ENCODE data around the gene LIPC.
"Not testable (repeated sequence)": the region's sequence is repeated elsewhere in the genome, so short reads cannot be mapped to it uniquely, and the experiment has no call there.

The LIPC gene

GRCh38 chr15:58574631-58575030, 142.8 kb downstream of the LIPC start:
- FAIRE-seq (peak; percentile 59), DNase-seq (ENCODE audit: low spot score) (no peak)

GRCh38 chr15:58575045-58575786, 143.4 kb downstream of the LIPC start:
- DNase-seq (ENCODE audit: low spot score), result no peak
- FAIRE-seq, result no peak

DNA sequence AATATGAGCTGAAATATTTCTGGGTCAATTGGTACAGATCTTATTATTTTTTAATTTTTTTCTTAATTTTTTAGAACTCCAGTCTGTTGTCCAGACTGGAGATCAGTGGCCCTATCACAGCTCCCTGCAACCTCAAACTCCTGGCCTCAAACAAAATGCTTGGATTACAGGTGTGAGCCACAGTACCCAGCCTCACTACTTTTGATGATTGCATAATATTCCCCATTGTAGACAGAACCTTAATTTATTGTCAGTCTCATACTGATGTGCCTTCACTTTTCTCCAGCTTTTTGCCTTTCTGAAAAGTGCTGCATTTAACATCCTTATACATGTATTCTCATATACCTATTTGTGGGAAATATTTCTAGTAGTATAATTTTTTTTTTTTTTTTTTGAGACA, 144.9 kb downstream of the LIPC start:
- no peak for FAIRE-seq

GRCh38 chr15:58582160-58582559, 150.4 kb downstream of the LIPC start:
- FAIRE-seq (no peak), DNase-seq (ENCODE audit: low spot score) (no peak)

More for the DNA sequence above, 144.9 kb downstream of the LIPC start:
- no peak for DNase-seq (ENCODE audit: low spot score)

- FAIRE-seq (no peak), DNase-seq (ENCODE audit: low spot score) (no peak)
Observed at GRCh38 chr15:58583171-58583908, 151.5 kb downstream of the LIPC start.

DNA sequence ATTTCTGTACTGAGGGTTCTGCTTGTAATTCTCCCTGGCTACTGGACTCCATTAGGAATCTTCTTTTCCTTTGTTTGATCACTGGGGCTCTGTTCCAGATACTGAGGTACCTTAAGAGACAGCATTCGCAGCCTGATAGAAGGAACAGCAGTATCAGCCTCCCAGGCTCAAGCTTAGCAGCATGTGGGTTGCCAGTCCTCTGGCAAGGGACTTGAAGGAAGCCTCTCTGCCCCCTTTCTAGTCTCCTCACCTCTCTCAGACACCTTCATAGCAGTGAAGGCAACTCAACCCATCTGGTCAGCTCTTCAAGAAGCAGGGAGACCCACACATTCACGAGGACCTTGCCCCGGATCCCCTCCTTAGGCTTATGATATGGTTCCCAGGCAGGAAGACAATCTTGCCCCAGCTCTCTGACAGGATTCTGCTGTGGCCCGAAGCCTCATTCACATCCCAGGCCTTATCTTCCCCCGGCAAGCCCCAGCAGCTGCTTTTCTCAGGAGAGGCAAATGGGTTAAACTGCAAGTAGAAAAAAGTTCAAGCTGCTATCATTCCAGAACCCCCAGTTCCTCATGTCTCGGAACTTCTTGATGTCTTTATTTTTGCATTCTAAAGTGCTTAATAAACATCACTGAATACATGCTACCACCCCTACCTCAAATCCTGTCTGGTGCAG, 153.1 kb downstream of the LIPC start:
- FAIRE-seq (no peak), DNase-seq (ENCODE audit: low spot score) (no peak)

DNA sequence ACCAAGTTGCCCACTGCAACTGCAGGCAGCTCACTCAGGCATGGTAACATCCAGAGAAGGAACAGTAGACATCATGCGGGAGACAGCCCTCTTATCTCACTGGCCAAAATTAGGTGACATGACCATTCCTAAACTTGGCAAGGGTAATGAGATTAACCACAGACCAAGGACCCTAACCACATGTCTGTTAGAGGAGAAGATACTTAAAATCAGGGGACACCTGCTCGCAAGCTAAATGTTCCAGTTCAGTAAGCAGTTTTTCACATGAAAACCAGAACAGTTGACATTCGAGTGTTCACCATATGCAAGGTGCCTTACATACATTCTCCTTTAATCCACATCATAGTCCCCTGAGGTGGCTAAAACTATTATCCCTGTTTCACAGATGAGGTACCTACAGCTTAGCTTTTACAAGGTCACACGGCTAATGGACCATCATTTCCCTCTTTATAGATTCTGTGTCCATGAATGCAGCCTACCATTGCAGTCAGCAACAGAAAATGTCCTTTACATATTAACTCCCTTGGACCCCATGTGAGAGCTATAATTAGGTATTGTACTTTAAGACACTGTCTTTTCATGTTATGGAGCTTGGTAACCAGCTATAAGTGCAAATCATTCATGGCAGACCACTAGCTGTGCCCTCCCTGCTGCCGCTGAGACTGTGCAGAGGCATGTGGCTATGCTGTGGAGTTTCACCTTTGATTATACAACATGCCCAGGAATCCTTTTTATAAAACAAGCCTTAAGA, 154.1 kb downstream of the LIPC start:
- FAIRE-seq, result peak; percentile 23

DNA sequence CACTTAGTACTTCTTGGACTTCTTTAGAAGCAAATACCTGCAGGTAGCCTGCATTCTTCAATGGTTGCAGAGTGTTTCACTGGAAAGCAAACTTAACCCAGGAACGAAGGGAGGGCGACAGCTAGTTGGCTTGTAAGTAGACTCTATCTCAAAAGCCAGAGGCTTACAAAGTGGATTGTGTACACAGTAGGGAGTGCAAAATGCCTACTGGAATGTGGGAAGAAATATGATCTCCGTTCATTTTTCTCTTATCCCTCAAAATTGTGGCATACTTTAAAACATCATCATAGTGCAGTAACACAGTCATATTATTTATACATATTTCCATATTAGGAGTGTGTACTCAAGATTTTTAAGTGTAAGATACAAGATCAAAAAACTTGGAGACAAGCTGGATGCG, 155.7 kb downstream of the LIPC start:
- DNase-seq (ENCODE audit: low spot score) (no peak), FAIRE-seq (no peak)

More for the DNA sequence above, 154.1 kb downstream of the LIPC start:
- no peak for DNase-seq (ENCODE audit: low spot score)

DNA sequence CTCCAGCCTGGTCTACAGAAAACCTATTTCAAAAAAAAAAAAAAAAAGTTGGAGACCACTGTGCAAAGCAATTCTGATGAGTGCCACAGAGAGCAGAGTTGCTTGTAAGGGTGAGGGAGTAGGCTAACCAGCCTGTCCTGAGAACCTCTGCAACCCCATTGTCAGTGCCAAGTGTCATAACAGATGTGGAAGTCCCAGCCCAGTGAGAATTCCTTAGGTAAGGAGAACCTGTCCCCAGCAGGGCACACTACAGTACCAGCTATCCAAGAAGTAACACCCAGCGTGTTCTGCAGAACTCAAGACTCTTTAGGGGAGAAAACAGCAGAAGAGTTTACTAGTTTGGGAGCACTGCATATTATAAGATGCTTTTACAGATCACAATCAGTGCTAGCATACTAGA, 156.3 kb downstream of the LIPC start:
- FAIRE-seq, result no peak

DNA sequence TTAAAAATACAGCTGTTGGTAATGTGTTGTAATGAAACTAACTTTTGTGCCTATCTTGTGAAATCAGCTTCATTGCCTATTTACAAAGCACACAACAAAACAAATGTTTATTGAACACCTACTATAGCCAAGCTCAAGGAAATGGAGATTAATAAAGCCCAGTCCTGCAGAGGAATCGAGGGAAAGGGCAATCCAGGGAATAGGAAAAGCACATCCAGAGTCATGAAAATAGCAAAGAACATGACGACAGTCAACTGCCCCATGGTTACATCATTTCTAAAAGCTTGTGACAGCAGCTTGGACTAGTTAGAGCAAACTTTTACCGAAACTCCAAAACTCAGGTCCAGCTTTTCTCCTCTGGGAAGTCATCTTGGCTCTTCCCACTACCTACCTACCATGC, 157.3 kb downstream of the LIPC start:
- DNase-seq (ENCODE audit: low spot score) (no peak), FAIRE-seq (no peak)

More for the DNA sequence above, 156.3 kb downstream of the LIPC start:
- no peak for DNase-seq (ENCODE audit: low spot score)

DNA sequence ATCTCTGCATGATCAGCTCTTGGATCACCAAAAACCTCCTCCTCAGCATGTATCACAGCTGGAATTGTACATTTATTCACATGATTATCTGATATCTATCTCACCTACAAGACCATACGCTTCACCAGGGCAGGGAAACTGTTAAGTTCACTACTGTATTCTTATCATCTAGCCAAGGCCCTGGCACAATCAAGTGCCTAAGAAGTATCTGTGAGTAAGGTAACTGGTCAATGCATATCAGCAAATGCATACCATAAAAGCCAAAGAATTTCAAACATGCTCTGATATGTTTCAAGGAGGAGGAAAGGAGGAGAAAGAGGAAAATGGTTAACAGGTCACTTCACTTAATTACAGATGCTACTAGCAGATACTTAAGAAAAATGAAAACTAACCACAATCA, 158.4 kb downstream of the LIPC start:
- DNase-seq (ENCODE audit: low spot score) (no peak), FAIRE-seq (peak; percentile 78)

GRCh38 chr15:58590926-58591325, 159.1 kb downstream of the LIPC start:
- DNase-seq (ENCODE audit: low spot score) (no peak), FAIRE-seq (no peak)

- DNase-seq (ENCODE audit: low spot score) (no peak), FAIRE-seq (no peak)
Observed at GRCh38 chr15:58593870-58594269, 162.1 kb downstream of the LIPC start.

DNA sequence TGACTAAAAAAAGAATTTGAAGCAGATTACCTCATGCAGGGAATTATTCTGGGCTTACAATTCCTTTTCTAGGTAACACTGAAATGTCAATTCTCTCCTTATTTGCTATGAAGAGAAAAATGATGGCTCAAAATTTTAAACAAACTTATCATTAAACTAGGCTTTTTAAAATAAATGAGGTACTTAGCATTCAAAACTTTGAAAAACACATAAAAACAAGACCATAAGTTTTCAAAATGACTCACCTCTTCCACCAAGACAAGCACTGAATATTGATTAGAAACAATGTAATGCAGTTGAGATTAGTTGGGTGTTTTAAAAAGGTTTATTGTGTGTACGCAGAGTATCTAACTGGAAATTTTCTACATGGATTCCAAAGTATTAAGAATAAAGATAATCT, 163.1 kb downstream of the LIPC start:
- FAIRE-seq, result no peak
- DNase-seq (ENCODE audit: low spot score), result no peak

DNA sequence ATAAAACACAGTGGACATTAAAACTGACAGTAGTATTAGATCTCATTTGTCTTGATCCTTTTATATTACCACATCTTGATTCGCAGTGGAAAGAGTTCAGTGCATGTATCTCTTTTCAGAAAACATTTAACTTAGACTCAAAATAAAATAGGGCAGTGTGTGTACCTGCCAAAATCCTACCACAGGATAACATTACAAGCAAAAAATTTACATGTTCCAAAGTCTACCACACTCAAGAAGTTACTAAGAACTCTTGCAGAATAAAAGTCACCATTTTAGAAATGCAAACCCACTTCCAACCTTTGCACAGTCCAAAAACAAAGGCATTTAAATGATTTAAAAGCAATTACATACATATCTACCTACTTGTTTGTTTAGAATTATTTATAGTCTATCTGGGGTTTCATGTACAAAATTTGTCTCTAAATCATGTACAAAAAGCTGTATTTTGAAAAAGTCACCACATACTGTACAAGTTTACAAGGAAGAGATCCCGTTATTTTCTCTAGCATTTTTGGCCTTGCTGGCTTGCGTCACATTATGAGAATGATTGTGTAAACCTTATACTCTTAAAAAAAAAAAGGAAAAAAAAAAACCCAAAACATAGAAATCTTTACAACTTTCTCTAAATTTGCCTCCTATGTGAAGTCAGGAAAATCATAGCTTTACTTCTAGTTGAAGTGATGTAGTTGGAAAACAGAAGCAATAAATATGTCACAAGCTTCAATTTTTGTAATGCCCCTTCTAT, 163.9 kb downstream of the LIPC start:
- FAIRE-seq, result no peak

GRCh38 chr15:58597943-58598828, 166.4 kb downstream of the LIPC start:
- DNase-seq (ENCODE audit: low spot score), result no peak
- FAIRE-seq, result no peak

More for the DNA sequence above, 163.9 kb downstream of the LIPC start:
- DNase-seq (ENCODE audit: low spot score), result no peak

- DNase-seq (ENCODE audit: low spot score) (no peak), FAIRE-seq (peak; percentile 79)
Observed at GRCh38 chr15:58598829-58599210, 167.0 kb downstream of the LIPC start.

DNA sequence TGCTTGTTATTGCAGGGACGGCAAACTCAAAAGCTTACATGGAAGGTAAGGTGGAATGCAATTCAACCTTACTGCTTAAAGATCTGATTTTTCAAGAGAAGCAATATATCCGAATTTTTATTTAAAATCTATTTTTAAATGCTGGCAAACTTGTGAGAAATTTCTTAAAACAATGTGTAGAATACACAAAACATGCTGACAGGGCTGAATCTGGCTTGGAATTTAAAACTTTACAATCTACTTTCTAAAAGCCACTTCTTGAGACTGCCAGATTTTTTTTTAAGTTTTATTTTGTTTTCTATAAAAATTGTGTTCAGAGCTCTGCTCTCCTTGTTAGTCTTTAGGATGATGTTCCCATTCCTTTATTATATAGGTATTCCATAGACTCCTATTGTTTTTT, 171.0 kb downstream of the LIPC start:
- DNase-seq (ENCODE audit: low spot score), result no peak
- FAIRE-seq, result no peak

GRCh38 chr15:58603927-58604326, 172.1 kb downstream of the LIPC start:
- not testable (repeated sequence) for DNase-seq (ENCODE audit: low spot score)

GRCh38 chr15:58604455-58604923, 172.7 kb downstream of the LIPC start:
- peak; percentile 71 for FAIRE-seq
- no peak for DNase-seq (ENCODE audit: low spot score)

More at GRCh38 chr15:58603927-58604326, 172.1 kb downstream of the LIPC start:
- not testable (repeated sequence) for FAIRE-seq
